Neural progenitor cell (in vitro differentiated cells): Measurements from ENCODE around the gene MED27.

Experiments used
- CTCF ChIP-seq: fragments of 200-600 bp; sonication (generic); IDR thresholded peaks from 2 replicates; pipeline ENCODE4 v1.5.1; 2017; ENCODE audit warnings: antibody characterized with exemption, mild to moderate bottlenecking
- EZH2 ChIP-seq: fragments of 200-600 bp; sonication (generic); IDR thresholded peaks from 2 replicates; pipeline ENCODE4 v1.6.1; 2017; ENCODE audit warnings: antibody characterized with exemption, mild to moderate bottlenecking, moderate library complexity

- TF ChIP-seq CTCF (no peak), EZH2 (no peak)
These were observed 228.3 kb downstream of the MED27 start for GRCh38 chr9:131851414-131851813.
